GM18520 (cell line): ENCODE measurements around the gene PSMA7.

Experiments used
- ATAC-seq: cut with Tn5 transposase; IDR thresholded peaks from one replicate; pipeline ENCODE4 v1.9.1; 2021; ENCODE audit not compliant: unreplicated experiment

The PSMA7 gene

GRCh38 chr20:62096421-62097380 is 46.5 kb downstream of the PSMA7 start:
- no peak for ATAC-seq

GRCh38 chr20:62089393-62089792 is 53.8 kb downstream of the PSMA7 start:
- ATAC-seq = no peak

GRCh38 chr20:62088258-62089127 is 54.7 kb downstream of the PSMA7 start:
- no peak for ATAC-seq

GRCh38 chr20:62087632-62088031 is 55.6 kb downstream of the PSMA7 start:
- no peak for ATAC-seq

GRCh38 chr20:62087227-62087626 is 56.0 kb downstream of the PSMA7 start:
- no peak for ATAC-seq
